ENCODE results near the gene PKMYT1.

Gene PKMYT1

GRCh38 chr16:2980227-2981176 lies at the start of gene PKMYT1:
Gene PKMYT1, minus strand, starts transcription at chr16:2980446. Its CDS starts 789 bp downstream, at chr16:2979657.
- DNase-seq = peak; percentile 41

GRCh38 chr16:3029491-3030221 lies 49.4 kb upstream of the PKMYT1 start:
- DNase-seq = no peak

DNA sequence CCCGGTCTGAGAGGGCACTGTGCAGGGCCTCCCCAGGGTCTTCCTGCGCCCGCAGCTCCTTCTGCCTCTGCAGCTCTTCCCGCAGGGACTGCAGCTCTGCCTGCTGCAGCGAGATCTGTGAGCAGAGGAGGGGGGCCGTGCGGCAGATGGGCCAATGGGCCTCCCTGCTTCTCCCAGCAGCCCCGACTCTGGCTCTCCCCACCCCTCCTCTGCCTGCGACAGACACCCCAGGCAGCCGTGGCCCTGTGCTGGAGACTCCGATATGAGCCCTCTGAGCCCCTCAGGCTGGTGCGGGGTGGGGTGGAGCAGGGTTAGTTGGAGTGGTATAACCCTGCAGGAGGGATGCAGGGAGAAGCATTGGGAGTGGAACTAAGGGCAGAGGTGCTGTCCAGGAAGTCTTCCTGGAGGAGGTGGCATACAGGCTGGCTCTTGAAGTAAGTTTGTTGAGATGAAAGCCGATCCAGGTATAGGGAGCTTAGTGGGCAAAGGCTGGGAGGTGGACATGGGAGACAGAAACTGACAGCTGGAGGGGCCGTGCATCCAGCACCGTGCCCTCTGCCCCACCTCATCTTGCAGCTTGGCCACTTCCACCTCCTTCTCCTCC lies 48.6 kb upstream of the PKMYT1 start:
- no peak for DNase-seq

GRCh38 chr16:3027983-3028715 lies 47.9 kb upstream of the PKMYT1 start:
- peak; percentile 69 for DNase-seq

DNA sequence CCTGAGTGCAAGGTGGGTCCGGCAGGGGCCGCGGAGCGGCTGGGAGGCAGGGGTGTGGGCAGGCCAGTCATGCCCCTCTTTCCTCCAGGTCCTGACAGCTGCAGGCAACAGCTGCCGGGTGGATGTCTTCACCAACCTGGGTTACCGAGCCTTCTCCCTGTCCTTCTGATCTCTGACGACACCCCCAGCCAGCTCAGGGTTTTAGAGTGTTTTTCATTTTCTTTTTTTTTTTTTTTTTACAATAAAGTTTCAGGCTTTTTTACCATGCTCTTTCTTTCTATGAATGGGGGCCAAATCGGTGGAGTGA lies 47.2 kb upstream of the PKMYT1 start:
- DNase-seq = no peak

- no peak for DNase-seq
Observed at GRCh38 chr16:3026609-3027488, 46.6 kb upstream of the PKMYT1 start.

GRCh38 chr16:3026003-3026378 lies 45.7 kb upstream of the PKMYT1 start:
- DNase-seq = no peak

GRCh38 chr16:3025032-3026002 lies 45.1 kb upstream of the PKMYT1 start:
- no peak for DNase-seq

DNA sequence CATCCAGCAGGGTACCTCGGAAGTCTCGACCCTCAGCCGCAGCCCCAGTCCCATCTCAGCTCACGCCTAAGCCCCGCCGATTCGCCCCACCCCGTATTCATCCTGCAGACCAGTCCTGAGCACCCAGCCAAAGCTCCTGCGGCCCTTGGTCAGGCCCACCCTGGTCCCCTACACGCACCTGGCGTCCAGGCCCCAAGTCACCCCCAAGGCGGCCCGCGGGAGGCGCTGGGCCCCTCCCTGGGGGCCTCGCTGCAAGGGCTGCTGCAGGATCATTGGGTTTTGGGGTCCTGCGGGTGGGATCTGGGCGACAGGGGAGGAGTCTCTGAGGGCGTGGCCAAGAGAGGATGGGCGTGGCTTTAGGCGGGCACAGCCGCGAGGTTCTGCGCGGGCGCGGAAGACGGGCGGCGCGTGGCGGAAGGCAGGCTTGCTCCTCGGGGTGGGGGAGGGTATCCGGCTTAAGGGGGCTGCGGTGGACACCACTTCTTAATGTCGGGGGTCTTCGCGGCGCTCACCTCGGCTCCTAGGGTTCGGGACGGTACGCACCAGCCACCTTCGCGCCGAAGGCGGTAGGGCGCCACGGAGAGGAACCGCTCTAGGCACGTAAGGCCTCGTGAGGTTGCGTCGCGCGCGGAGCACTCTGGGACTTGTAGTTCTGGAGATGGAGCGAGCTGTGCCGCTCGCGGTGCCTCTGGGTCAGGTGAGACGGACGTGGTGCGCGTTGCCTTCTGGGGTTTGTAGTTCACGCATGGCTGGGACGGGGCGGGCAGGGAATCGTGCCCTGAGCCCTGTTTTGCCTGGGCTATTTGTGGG lies 43.6 kb upstream of the PKMYT1 start, which contains the start of the genes HCFC1R1 and THOC6:
Gene HCFC1R1, minus strand, starts transcription at position 274 of the 810 bp plus-strand sequence. Its CDS starts 1 bp downstream, at position 273.
Gene THOC6, plus strand, starts transcription at position 367 of the 810 bp plus-strand sequence. Its CDS starts 292 bp downstream, at position 659.
- peak; percentile 95 for DNase-seq

- DNase-seq = no peak
Observed at GRCh38 chr16:3023415-3023668, 43.1 kb upstream of the PKMYT1 start.

- DNase-seq = no peak
Observed at GRCh38 chr16:3022684-3023414, 42.6 kb upstream of the PKMYT1 start.

DNA sequence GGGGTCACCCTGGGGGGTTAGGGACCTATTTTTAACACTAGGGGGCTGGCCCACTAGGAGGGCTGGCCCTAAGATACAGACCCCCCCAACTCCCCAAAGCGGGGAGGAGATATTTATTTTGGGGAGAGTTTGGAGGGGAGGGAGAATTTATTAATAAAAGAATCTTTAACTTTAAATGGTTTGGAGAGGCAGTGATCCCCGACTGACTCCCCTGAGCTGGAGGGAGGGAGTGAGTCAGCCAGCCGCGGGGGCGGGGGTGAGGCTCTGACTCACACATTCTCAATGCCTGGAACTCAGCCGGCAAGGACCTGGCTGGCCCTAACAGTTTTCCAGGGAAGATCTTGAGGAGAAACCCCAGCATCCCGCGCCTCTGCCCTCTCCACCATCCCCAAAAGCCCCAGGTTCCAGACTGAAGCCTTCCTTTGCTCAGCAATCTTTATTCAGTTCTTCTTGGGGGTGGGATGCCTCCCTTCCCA lies 42.0 kb upstream of the PKMYT1 start:
- peak; percentile 31 for DNase-seq

- DNase-seq = peak; percentile 58
Observed at GRCh38 chr16:3021449-3022207, 41.4 kb upstream of the PKMYT1 start.

DNA sequence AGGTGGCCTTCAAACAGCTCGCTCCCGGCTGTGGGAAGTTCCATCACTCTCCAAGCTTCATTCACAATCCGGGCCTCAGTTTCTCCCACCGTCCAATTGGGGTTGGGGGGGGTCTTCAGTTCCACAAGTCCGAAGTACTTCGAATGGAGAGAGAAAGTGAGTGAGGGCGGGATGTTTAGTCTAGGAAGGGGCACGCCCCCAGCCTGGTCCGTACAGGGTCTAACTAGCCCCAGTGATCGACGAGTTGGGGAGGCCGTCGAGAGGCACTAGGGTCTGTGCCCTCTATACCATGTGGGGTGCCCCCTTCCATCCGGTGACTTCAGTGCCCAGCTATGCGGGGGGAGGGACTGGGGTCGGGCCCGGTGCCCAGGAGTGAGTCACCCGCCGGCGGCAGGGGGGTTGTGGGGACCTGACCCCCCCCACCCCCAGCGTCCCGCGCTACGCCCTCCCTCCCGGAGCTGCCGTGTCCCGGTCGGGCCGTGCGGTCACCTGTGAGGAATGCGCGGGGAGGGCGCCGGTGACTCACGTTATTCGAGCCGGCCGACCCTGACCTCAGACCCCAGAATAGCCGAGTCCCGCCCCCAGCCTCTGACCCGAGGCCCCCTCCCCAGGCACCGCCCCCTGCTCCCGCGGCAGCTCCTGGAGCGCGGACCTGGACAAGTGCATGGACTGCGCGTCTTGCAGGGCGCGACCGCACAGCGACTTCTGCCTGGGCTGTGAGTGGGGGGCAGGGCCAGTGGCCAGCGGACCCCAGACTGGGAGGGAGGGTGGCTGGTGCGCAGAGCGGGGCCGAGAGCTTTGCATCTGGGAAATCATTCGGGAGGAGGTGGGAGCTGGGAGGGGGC lies 40.6 kb upstream of the PKMYT1 start:
- no peak for DNase-seq

DNA sequence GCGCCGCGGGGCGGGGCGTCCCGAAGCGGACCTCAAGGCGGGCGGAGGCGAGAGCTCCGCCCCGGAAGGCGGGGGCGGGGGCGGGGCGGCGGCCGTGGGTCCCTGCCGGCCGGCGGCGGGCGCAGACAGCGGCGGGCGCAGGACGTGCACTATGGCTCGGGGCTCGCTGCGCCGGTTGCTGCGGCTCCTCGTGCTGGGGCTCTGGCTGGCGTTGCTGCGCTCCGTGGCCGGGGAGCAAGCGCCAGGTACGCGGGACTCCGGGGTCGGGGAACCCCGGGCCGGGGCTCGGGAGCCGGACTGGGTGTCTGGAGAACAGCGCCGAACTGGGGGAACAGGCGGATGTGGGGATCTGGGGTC lies 40.0 kb upstream of the PKMYT1 start, which contains the start of gene TNFRSF12A:
Gene TNFRSF12A, plus strand, starts transcription at position 122 of the 357 bp plus-strand sequence. Its CDS starts 30 bp downstream, at position 152.
- peak; percentile 25 for DNase-seq

DNA sequence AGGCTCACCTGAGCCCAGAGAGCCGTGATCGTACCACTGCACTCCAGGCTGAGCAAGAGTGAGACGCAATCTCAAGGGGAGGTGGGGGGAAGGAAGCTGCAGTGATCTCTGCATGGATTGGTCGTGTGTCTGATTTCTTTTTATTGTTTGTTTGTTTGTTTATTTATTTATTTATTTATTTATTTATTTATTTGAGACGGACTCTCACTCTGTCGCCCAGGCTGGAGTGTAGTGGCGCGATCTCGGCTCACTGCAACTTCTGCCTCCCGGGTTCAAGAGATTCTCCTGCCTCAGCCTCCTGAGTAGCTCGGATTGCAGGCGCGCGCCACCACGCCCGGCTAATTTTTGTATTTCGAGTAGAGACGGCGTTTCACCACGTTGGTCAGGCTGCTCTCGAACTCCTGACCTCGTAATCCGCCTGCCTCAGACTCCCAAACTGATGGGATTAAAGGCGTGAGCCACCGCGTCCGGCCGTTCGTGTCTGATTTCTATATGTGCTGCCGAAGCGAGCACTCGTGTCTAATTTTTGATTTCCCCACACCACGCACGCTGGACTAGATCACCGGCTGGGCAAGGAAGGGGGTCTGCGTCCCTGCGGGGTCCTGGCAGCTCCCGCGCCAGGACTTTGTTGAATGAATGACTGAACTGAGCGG lies 39.5 kb upstream of the PKMYT1 start:
- DNase-seq = no peak

Data from DMS 273 treated with DMSO at 0.1 percent for 48 hours (cell line).